GM13976 (cell line): ENCODE measurements around the gene HSD11B1L.
"Not testable (repeated sequence)": the region's sequence is repeated elsewhere in the genome, so short reads cannot be mapped to it uniquely, and the experiment has no call there.

ENCODE experiments used
- DNase-seq: peaks from one replicate; pipeline ENCODE4 v3.0.0; 2012; ENCODE audit warnings: low spot score
- CTCF ChIP-seq: IDR thresholded peaks from 2 replicates; pipeline ENCODE4 v1.5.1; 2012; ENCODE audit warnings: borderline replicate concordance, mild to moderate bottlenecking; ENCODE audit not compliant: insufficient read depth; ENCODE audit errors: extremely low read depth, missing control alignments, control extremely low read depth
- in situ Hi-C: fragments of 300-500 bp; cut with MboI; formaldehyde crosslinking; loops from one replicate; pipeline ENCODE4 v1.12.0; 2022; ENCODE audit warnings: low sequenced_read_pairs, mixed read lengths, inconsistent platforms; ENCODE audit not compliant: unreplicated experiment

HSD11B1L gene

GRCh38 chr19:5700455-5701092 is 19.7 kb downstream of the HSD11B1L start:
- in situ Hi-C loops, result no loop called here
- TF ChIP-seq CTCF, result no peak
- DNase-seq, result no peak

DNA sequence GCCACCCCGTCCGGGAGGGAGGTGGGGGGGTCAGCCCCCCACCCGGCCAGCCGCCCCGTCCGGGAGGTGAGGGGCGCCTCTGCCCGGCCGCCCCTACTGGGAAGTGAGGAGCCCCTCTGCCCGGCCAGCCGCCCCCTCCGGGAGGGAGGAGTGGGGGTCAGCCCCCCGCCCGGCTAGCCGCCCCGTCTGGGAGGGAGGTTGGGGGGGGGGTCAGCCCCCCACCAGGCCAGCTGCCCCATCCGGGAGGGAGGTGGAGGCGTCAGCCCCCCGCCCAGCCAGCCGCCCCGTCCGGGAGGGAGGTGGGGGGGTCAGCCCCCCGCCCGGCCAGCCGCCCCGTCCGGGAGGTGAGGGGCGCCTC is 21.2 kb downstream of the HSD11B1L start:
- DNase-seq, in situ Hi-C loops: not testable (repeated sequence)

DNA sequence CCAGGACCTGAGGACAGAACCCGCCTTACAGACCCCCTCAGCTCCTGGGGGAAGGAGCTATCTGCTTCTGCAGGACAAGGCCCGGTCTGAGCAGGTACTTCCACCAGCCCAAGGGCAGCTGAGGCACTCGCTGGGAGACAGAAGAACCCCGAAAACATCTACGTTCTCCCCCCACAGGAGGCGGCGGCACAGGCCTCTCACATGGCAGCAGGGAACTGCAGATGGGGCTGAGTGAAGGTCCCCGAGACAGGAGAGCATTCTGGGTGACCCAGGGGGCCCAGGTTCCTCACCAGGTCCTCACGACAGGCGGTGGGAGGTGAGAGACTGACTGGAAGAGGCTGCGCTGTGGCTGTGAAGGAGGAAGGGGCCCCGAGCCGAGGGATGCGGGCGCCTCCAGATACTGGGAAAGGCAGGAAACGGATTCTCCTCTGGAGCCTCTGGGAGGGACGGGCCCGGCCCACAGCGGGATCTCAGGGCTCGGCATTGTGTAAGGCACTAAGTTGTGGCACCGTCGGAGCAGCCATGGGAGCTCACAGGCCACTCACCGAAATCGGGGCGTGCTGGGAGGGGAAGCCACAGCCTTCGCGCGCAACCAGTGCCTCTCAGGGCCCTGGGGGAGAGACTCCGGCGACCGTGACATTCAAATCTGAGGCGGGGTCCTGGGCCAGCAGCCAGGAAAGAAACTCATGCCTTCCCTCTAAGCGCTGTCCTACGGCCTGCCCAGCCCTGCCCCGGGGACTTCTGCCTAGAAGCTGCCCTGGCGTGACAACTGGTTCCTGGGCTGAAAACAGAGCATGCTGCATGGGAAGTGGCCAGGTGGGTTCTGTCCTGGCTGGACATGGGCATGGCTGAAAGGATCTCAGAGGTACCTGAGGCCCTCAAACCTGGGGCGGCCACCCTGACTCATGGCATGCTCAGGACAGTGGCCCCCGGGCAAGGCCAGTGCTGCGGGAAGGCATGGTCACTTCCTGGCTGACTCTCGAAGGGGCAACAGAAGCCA is 23.3 kb downstream of the HSD11B1L start:
- DNase-seq, result no peak
- TF ChIP-seq CTCF, result no peak
- in situ Hi-C loops, result no loop called here

- in situ Hi-C loops, result no loop called here
- no peak for TF ChIP-seq CTCF
- DNase-seq, result no peak
Observed at GRCh38 chr19:5705552-5705951, 24.7 kb downstream of the HSD11B1L start.

DNA sequence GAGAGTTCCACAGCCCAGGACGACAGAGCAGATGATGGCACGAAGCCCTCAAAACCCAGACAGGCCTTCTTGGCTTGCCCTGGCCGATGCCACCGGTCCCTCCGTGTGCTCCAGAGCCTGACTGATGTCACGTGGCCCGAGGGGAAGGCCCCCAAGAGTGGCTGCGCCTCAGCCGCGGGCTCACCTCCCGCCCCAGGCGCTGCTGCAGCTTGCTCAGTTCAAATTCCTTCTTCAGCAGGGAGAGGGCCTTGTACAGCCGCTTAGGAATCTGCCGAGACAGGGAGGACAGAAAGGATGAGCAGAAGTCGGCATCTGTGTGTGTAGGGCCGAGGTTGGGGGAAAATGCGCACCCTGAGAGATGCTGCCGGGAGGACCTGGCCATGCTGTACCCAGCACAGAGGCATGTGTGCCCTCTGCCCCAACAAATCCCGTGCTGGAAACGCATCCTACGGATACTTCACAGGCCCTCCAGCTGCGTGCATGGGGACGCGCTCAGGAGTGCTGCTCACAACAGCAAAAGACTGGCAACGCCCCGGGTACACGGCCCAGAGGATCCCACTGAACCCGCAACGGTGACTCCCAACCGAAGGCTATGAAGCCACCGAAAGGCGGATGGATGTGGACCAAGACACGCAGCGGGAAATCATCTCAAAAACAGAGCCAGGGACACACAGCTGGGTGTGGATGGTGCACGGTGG is 26.2 kb downstream of the HSD11B1L start:
- peak; percentile 27 for DNase-seq
- in situ Hi-C loops, result no loop called here
- TF ChIP-seq CTCF, result no peak

DNA sequence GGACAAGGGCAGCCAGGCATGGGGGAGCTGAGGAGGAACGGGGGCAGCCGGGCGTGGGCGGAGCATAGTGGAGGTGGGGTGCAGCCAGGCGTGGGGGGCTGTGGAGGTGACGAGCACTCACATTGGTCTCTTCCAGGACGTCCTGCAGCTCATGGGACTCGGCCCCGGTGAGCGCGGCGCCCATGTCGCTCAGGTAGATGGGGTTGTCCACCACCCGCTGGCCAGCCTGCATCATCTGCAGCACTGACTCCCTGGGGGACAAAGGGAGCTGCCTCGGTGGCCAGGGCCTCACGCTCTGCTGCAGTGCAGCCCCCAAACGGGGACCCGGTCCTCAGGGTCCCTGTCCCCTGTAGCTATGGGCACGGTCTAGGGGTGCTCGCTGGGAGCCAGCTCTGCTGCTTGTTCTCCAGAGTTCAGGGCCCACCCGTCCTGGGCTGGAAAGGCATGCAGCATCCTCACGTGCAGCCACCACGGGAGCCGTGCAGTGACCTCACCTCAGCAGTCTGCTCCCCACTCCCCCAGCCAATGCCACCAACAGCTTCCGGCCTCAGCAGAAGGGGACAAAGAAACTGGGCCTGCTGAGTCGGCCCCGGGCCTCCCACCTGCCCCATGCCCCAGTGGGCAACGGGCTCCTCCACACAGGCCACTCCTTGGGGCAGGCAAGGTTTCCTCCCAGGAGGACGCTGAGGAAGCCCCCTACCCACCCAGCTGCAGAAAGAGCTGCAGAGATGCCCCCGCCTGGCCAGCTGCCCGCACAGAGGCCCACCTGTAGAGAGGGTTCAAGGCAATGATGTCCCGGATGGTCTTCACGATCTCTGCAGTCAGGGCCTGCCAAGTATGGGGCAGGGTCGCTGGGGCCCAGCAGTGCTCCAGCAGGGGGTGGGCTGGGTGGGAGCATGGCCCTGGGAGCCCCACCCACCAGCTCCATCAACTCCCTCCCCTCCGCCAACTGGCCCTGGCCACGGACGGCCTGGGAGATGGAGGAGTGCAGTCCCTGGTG is 27.0 kb downstream of the HSD11B1L start:
- in situ Hi-C loops, result no loop called here
- no peak for TF ChIP-seq CTCF
- DNase-seq, result peak; percentile 35
